A673 (cell line): Measurements from ENCODE around the gene CPPED1. TPM values are rescaled to one million over a fixed set of nuclear protein-coding genes. Genes with fewer than 3 reads are reported as not detected.

Experiments used
- BruUV-seq: library from RNA; stranded (reverse); fragments of 400-500 nt; replicated peaks from 2 replicates; lab custom pipeline; 2021; lab: Mats Ljungman, UMichigan
- CTCF ChIA-PET: fragments of 300-600 bp; sonication (Branson Sonifier 250); formaldehyde crosslinking; loops from one replicate; lab custom pipeline; 2022; ENCODE audit warnings: antibody characterized with exemption; lab: Charles Lee
- POLR2A ChIA-PET: fragments of 300-600 bp; sonication (Branson Sonifier 250); formaldehyde crosslinking; loops from one replicate; lab custom pipeline; 2022; ENCODE audit warnings: antibody characterized with exemption; ENCODE audit not compliant: low non-redundant PET; lab: Charles Lee
- DNase-seq: peaks from one replicate; pipeline ENCODE4 v3.0.0-alpha.2; 2015; ENCODE audit warnings: low spot score
- H3K27ac ChIP-seq: fragments of 200-600 bp; sonication (generic); 2 replicates; pipeline ENCODE4 v1.5.1; 2016; ENCODE audit warnings: mixed run types, low read depth, mild to moderate bottlenecking, mixed read lengths, antibody characterized with exemption, low read length; ENCODE audit not compliant: poor library complexity, severe bottlenecking
- H3K27me3 ChIP-seq: fragments of 200-600 bp; sonication (generic); replicated peaks from 2 replicates; pipeline ENCODE4 v1.6.1; 2017; ENCODE audit warnings: mixed run types, low read depth, mild to moderate bottlenecking, mixed read lengths, antibody characterized with exemption, low read length; ENCODE audit not compliant: insufficient read depth, poor library complexity
- H3K36me3 ChIP-seq: fragments of 200-600 bp; sonication (generic); 2 replicates; pipeline ENCODE4 v1.6.1; 2016; ENCODE audit warnings: mixed run types, mild to moderate bottlenecking, mixed read lengths, antibody characterized with exemption, low read length; ENCODE audit not compliant: insufficient read depth, poor library complexity, severe bottlenecking
- H3K4me1 ChIP-seq: fragments of 200-600 bp; sonication (generic); 2 replicates; pipeline ENCODE4 v1.6.1; 2017; ENCODE audit warnings: mixed run types, mild to moderate bottlenecking, mixed read lengths, antibody characterized with exemption, low read length; ENCODE audit not compliant: insufficient read depth, poor library complexity, severe bottlenecking
- H3K4me3 ChIP-seq: fragments of 200-600 bp; sonication (generic); 2 replicates; pipeline ENCODE4 v1.5.1; 2016; ENCODE audit warnings: low read depth, mixed run types, mild to moderate bottlenecking, mixed read lengths, low read length; ENCODE audit not compliant: poor library complexity, severe bottlenecking
- H3K9me3 ChIP-seq: fragments of 200-600 bp; sonication (generic); 2 replicates; pipeline ENCODE4 v1.6.1; 2016; ENCODE audit warnings: mixed run types, low read depth, mild to moderate bottlenecking, mixed read lengths, antibody characterized with exemption, low read length; ENCODE audit not compliant: poor library complexity, severe bottlenecking
- EZH2 ChIP-seq: fragments of 200-600 bp; sonication (generic); IDR thresholded peaks from 2 replicates; pipeline ENCODE4 v1.6.1; 2017; ENCODE audit warnings: borderline replicate concordance, low read depth, mild to moderate bottlenecking, mixed read lengths, antibody characterized with exemption, low read length; ENCODE audit not compliant: poor library complexity, severe bottlenecking
- intact Hi-C: fragments of 100-400 bp; cut with micrococcal nuclease; formaldehyde crosslinking; loops from one replicate; pipeline ENCODE4 v1.10.0; 2022; ENCODE audit not compliant: unreplicated experiment
- total RNA-seq: library from RNA; stranded (reverse); gene quantifications from 2 replicates; pipeline ENCODE4 v1.2.3, GENCODE V29; 2021
- TF ChIP-seq, protein P1 (sequence below): fragments of 300-800, 200-600 bp; sonication (generic); conservative IDR thresholded peaks from 2 replicates; pipeline ENCODE4 v1.5.1; 2017; ENCODE audit warnings: low read depth, mild to moderate bottlenecking, antibody characterized with exemption, low read length, moderate library complexity, mixed read lengths

The CPPED1 gene
- total RNA-seq, 1 experiment from 2014 or later: 0.90 TPM

DNA sequence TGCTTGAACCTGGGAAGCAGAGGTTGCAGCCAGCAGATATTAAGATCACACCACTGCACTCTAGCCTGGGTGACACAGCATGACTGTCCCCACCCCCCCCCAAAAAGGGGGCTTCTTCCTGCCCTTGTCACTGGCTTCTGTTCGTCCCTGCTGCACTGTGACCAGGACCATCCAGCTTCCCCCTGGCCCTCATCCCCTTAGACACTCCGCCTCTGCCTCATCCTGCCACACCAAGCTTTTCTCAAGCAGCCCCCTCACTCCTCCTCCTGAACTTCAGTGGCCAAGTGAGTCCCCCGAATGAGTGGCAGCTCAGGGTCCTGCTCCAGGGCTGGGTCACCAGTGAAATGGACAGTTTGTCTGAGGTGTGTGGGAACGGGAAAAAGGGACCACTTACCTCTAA is 177.3 kb downstream of the CPPED1 start:
- DNase-seq: no peak
- BruUV-seq: no TSS peak
- H3K4me1 ChIP-seq: no peaks in the 10 kb centered on the region
- no peak overlapping the region for H3K27ac ChIP-seq
- H3K9me3 ChIP-seq: no peaks in the 10 kb centered on the region
- CTCF ChIA-PET: no interaction called here
- intact Hi-C loops: no loop called here
- no peak overlapping the region for H3K4me3 ChIP-seq
- no peak for TF ChIP-seq EZH2
- TF ChIP-seq, protein P1, sequence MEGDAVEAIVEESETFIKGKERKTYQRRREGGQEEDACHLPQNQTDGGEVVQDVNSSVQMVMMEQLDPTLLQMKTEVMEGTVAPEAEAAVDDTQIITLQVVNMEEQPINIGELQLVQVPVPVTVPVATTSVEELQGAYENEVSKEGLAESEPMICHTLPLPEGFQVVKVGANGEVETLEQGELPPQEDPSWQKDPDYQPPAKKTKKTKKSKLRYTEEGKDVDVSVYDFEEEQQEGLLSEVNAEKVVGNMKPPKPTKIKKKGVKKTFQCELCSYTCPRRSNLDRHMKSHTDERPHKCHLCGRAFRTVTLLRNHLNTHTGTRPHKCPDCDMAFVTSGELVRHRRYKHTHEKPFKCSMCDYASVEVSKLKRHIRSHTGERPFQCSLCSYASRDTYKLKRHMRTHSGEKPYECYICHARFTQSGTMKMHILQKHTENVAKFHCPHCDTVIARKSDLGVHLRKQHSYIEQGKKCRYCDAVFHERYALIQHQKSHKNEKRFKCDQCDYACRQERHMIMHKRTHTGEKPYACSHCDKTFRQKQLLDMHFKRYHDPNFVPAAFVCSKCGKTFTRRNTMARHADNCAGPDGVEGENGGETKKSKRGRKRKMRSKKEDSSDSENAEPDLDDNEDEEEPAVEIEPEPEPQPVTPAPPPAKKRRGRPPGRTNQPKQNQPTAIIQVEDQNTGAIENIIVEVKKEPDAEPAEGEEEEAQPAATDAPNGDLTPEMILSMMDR: no peak
- POLR2A ChIA-PET: no interaction called here
- no peaks in the 10 kb centered on the region for H3K36me3 ChIP-seq
- no peaks in the 10 kb centered on the region for H3K27me3 ChIP-seq

DNA sequence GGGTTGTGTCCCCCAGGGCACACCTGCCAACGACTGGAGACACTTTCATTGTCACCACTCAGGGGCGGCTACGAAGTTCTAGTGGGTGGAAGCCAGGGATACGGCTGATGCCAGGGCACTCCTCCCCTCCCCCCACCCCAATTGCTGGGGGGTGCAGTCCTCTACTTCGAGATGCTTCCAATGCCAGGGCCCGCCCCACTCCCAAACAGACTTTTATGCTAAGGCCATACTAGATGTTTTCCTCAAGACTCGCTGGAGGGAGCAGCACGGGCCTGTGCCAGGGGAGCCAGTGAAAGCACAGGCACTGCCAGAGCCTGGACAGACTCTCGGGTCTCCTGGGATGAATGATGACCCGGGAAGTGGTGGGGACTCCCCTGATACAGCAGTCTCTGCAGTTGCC is 178.0 kb downstream of the CPPED1 start:
- ChIA-PET CTCF (no interaction called here), POLR2A (no interaction called here)
- no peak for DNase-seq
- no peaks in the 10 kb centered on the region for H3K9me3 ChIP-seq
- H3K27me3 ChIP-seq: no peaks in the 10 kb centered on the region
- H3K27ac ChIP-seq: no peak overlapping the region
- no peak overlapping the region for H3K4me3 ChIP-seq
- no peaks in the 10 kb centered on the region for H3K36me3 ChIP-seq
- BruUV-seq: no TSS peak
- no peak for TF ChIP-seq EZH2
- TF ChIP-seq, protein P1: no peak
- H3K4me1 ChIP-seq: no peaks in the 10 kb centered on the region
- intact Hi-C loops: no loop called here

DNA sequence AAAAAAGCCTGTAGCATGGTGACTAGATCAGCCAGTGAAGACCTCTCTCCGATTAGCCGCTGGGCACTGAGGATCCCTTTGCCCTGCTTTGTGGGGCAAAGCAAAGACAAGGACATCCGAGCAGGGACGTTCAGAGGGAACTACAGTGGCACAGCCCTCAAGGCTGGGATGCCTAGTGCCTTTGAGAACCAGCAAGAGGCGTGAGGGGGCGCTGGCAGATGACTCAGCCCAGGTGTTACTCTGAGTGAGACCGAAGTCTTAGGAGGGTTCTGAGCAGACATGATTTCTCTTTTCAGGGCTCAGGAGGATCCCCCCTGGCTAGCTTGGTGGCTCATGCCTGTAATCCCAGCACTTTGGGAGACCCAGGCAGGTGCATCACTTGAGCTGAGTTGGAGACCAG is 178.6 kb downstream of the CPPED1 start:
- intact Hi-C loops: no loop called here
- ChIA-PET CTCF (no interaction called here), POLR2A (no interaction called here)
- Histone ChIP-seq H3K27me3 (no peaks in the 10 kb centered on the region), H3K36me3 (no peaks in the 10 kb centered on the region), H3K27ac (no peak overlapping the region), H3K9me3 (no peaks in the 10 kb centered on the region), H3K4me3 (no peak overlapping the region), H3K4me1 (no peaks in the 10 kb centered on the region)
- TF ChIP-seq, protein P1: no peak
- no peak for TF ChIP-seq EZH2
- no peak for DNase-seq
- no TSS peak for BruUV-seq
